ENCODE data around the gene APOA4. TPM values are rescaled to one million over a fixed set of nuclear protein-coding genes. Genes with fewer than 3 reads are reported as not detected.
A peak's percentile ranks its signal among the peaks of the same experiment; 100 is the strongest.

APOA4 gene
- total and polyA plus RNA-seq, 2 of the 13 experiments (the other 11 are each of a cell fraction or from before 2014, with no cell fraction given): 3.8 to 7.2 TPM

DNA sequence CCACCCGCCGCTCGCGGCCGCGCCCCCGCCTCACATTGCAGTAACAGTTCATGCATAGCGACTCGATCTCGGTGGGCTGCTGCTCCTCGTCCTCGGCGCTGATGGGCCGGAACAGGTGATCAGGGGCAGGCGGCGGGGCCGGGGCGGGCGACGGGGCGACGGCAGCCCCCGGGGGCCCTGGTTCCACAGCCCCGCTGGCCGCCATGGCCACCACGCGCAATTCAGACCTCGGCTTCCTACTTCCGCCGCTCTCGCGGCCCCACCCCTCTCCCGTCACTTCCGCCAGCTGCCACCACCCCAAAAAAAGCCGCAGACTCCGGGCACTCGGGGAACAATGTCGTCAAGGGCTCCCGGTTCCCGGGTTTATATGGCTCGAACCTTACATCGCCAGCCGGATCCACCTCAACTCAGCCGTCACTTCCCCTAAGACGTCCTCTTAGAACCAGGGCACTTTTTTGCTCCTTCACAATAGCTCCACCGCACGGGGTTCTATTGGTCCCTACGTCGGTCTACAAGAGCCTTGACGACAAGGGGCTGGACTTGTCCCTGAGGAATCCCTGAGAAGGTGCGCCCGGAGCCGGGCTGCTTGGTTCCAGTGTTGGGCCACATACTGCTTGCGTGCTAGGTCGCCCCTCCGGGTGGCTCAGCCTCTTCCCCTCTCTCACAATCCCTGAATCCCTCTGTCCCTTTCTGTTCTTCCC, 35.2 kb downstream of the APOA4 start, which contains the start of gene ZPR1 (continued):
- TF ChIP-seq, protein P1, sequence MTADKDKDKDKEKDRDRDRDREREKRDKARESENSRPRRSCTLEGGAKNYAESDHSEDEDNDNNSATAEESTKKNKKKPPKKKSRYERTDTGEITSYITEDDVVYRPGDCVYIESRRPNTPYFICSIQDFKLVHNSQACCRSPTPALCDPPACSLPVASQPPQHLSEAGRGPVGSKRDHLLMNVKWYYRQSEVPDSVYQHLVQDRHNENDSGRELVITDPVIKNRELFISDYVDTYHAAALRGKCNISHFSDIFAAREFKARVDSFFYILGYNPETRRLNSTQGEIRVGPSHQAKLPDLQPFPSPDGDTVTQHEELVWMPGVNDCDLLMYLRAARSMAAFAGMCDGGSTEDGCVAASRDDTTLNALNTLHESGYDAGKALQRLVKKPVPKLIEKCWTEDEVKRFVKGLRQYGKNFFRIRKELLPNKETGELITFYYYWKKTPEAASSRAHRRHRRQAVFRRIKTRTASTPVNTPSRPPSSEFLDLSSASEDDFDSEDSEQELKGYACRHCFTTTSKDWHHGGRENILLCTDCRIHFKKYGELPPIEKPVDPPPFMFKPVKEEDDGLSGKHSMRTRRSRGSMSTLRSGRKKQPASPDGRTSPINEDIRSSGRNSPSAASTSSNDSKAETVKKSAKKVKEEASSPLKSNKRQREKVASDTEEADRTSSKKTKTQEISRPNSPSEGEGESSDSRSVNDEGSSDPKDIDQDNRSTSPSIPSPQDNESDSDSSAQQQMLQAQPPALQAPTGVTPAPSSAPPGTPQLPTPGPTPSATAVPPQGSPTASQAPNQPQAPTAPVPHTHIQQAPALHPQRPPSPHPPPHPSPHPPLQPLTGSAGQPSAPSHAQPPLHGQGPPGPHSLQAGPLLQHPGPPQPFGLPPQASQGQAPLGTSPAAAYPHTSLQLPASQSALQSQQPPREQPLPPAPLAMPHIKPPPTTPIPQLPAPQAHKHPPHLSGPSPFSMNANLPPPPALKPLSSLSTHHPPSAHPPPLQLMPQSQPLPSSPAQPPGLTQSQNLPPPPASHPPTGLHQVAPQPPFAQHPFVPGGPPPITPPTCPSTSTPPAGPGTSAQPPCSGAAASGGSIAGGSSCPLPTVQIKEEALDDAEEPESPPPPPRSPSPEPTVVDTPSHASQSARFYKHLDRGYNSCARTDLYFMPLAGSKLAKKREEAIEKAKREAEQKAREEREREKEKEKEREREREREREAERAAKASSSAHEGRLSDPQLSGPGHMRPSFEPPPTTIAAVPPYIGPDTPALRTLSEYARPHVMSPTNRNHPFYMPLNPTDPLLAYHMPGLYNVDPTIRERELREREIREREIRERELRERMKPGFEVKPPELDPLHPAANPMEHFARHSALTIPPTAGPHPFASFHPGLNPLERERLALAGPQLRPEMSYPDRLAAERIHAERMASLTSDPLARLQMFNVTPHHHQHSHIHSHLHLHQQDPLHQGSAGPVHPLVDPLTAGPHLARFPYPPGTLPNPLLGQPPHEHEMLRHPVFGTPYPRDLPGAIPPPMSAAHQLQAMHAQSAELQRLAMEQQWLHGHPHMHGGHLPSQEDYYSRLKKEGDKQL (CRISPR knock-in tag; IDR thresholded peaks at IDR 0.05; ENCODE audit: low read depth): no peak
- peak; percentile 60; the same call in 1 of the 2 replicates for TF ChIP-seq ELF3 (CRISPR knock-in tag; IDR thresholded peaks at IDR 0.05)
- TF ChIP-seq ZBTB7B (CRISPR knock-in tag; IDR thresholded peaks at IDR 0.05): peak; percentile 49; the same call in 1 of the 2 replicates
- TF ChIP-seq, protein P2, sequence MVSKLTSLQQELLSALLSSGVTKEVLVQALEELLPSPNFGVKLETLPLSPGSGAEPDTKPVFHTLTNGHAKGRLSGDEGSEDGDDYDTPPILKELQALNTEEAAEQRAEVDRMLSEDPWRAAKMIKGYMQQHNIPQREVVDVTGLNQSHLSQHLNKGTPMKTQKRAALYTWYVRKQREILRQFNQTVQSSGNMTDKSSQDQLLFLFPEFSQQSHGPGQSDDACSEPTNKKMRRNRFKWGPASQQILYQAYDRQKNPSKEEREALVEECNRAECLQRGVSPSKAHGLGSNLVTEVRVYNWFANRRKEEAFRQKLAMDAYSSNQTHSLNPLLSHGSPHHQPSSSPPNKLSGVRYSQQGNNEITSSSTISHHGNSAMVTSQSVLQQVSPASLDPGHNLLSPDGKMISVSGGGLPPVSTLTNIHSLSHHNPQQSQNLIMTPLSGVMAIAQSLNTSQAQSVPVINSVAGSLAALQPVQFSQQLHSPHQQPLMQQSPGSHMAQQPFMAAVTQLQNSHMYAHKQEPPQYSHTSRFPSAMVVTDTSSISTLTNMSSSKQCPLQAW (CRISPR knock-in tag; IDR thresholded peaks at IDR 0.05): 0 out of 2 replicates have a peak, but pooled peaks have one; percentile 56
- peak; percentile 89 for TF ChIP-seq RBFOX2 (IDR thresholded peaks at IDR 0.05; ENCODE audit: low read depth, low read length)
- peak; percentile 36 for TF ChIP-seq ZFY (CRISPR knock-in tag; IDR thresholded peaks at IDR 0.05)
- no peak; the same call in 1 of the 2 replicates for TF ChIP-seq TBX2 (CRISPR knock-in tag; IDR thresholded peaks at IDR 0.05; ENCODE audit: borderline replicate concordance)
- TF ChIP-seq, protein P3, sequence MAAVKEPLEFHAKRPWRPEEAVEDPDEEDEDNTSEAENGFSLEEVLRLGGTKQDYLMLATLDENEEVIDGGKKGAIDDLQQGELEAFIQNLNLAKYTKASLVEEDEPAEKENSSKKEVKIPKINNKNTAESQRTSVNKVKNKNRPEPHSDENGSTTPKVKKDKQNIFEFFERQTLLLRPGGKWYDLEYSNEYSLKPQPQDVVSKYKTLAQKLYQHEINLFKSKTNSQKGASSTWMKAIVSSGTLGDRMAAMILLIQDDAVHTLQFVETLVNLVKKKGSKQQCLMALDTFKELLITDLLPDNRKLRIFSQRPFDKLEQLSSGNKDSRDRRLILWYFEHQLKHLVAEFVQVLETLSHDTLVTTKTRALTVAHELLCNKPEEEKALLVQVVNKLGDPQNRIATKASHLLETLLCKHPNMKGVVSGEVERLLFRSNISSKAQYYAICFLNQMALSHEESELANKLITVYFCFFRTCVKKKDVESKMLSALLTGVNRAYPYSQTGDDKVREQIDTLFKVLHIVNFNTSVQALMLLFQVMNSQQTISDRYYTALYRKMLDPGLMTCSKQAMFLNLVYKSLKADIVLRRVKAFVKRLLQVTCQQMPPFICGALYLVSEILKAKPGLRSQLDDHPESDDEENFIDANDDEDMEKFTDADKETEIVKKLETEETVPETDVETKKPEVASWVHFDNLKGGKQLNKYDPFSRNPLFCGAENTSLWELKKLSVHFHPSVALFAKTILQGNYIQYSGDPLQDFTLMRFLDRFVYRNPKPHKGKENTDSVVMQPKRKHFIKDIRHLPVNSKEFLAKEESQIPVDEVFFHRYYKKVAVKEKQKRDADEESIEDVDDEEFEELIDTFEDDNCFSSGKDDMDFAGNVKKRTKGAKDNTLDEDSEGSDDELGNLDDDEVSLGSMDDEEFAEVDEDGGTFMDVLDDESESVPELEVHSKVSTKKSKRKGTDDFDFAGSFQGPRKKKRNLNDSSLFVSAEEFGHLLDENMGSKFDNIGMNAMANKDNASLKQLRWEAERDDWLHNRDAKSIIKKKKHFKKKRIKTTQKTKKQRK (IDR thresholded peaks at IDR 0.05; ENCODE audit: low read length): no peak
- TF ChIP-seq ZNF841 (CRISPR knock-in tag; IDR thresholded peaks at IDR 0.05; ENCODE audit: borderline replicate concordance): 0 out of 2 replicates have a peak, but pooled peaks have one; percentile 54
- TF ChIP-seq GPN1 (CRISPR knock-in tag; IDR thresholded peaks at IDR 0.05; ENCODE audit: borderline replicate concordance): no peak
- TF ChIP-seq KAT7 (CRISPR knock-in tag; IDR thresholded peaks at IDR 0.05; ENCODE audit: borderline replicate concordance): peak; percentile 84
- peak; percentile 49; the same call in 1 of the 2 replicates for TF ChIP-seq ETV5 (CRISPR knock-in tag; IDR thresholded peaks at IDR 0.05; ENCODE audit: borderline replicate concordance)
- peak; percentile 86; the same call in 1 of the 2 replicates for TF ChIP-seq TOPORS (CRISPR knock-in tag; IDR thresholded peaks at IDR 0.05)
- TF ChIP-seq REL (CRISPR knock-in tag; conservative IDR thresholded peaks at IDR 0.05): 0 out of 2 replicates have a peak, but pooled peaks have one; percentile 19
- peak; percentile 39; the same call in 1 of the 2 replicates for TF ChIP-seq KDM5B (CRISPR knock-in tag; IDR thresholded peaks at IDR 0.05; ENCODE audit: borderline replicate concordance)
- TF ChIP-seq ZNF558 (CRISPR knock-in tag; IDR thresholded peaks at IDR 0.05; ENCODE audit: borderline replicate concordance): no peak
- no peak; the same call in 1 of the 2 replicates for TF ChIP-seq SPEN (CRISPR knock-in tag; IDR thresholded peaks at IDR 0.05; ENCODE audit: low read depth)
- TF ChIP-seq ZNF792 (CRISPR knock-in tag; IDR thresholded peaks at IDR 0.05): peak; percentile 29; the same call in 1 of the 2 replicates
- TF ChIP-seq RNF2 (conservative IDR thresholded peaks at IDR 0.05; ENCODE audit: low read depth): no peak
- TF ChIP-seq ZNF891 (CRISPR knock-in tag; IDR thresholded peaks at IDR 0.05): 0 out of 2 replicates have a peak, but pooled peaks have one; percentile 70

All from HepG2 (cell line).